ENCODE data around the gene TMEM217.
"Not testable (repeated sequence)": the region's sequence is repeated elsewhere in the genome, so short reads cannot be mapped to it uniquely, and the experiment has no call there.

The TMEM217 gene

DNA sequence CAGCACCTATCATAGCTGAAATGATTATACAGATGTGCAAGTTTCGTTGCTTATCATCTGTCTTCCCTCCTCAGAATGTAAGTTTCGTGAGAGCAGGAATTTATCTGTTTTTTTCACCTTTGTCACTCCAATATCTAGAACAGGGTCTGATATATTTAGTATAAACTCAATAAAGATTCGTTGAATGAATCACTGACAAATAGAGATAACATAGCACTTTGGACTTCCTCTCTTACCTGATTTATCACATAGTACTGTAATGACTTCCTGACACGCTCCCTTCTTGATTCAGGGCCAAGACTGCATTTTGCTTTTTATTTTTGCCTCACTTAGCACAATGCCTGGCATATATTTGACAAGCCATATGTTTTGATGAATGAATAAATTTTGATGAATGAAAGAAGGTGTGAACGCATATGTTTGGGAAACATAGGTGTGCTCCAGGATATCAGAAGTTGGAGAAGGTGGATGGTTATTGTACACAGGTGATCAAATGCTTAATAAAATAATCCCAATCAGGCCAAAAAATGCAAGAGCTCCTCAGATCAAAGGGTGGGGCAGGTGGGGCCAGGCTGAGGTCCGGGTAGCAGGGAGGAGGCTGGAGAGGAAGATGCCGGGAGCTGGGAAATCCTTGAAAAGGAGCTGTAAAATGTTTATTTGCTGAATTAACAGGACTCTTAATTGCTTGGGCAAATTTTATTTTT, 55.0 kb downstream of the TMEM217 start:
- Histone ChIP-seq H3K4me2 (ENCODE audit: low read length) (peak overlapping the region; percentile 36), H3K4me3 (ENCODE audit: low read length) (no peak overlapping the region), H3K27me3 (ENCODE audit: low read depth, low read length) (no peaks in the 10 kb centered on the region), H3K79me2 (ENCODE audit: low read length) (no peaks in the 10 kb centered on the region), H2AFZ (ENCODE audit: low read depth, low read length) (no peak overlapping the region), H3K36me3 (replicated peaks; ENCODE audit: low read depth, low read length) (no peaks in the 10 kb centered on the region), H4K20me1 (ENCODE audit: insufficient read depth, low read length) (no peaks in the 10 kb centered on the region), H3K9ac (ENCODE audit: low read length) (no peak overlapping the region; the same call in 1 of the 2 replicates), H3K9me3 (ENCODE audit: insufficient read depth, low read length) (no peaks in the 10 kb centered on the region), H3K4me1 (ENCODE audit: low read length) (peaks cover 72% of the 10 kb centered on the region), H3K27ac (ENCODE audit: low read length) (no peak overlapping the region)
- TF ChIP-seq CTCF (IDR thresholded peaks at IDR 0.05; ENCODE audit: low read depth, low read length), result no peak
- TF ChIP-seq EZH2phosphoT487 (IDR thresholded peaks at IDR 0.05; ENCODE audit: low read depth), result no peak

- Histone ChIP-seq H3K4me2 (ENCODE audit: low read length) (no peak overlapping the region), H3K36me3 (replicated peaks; ENCODE audit: low read depth, low read length) (no peaks in the 10 kb centered on the region), H3K27me3 (ENCODE audit: low read depth, low read length) (no peaks in the 10 kb centered on the region), H3K9ac (ENCODE audit: low read length) (no peak overlapping the region), H3K9me3 (ENCODE audit: insufficient read depth, low read length) (no peaks in the 10 kb centered on the region), H2AFZ (ENCODE audit: low read depth, low read length) (no peak overlapping the region), H3K79me2 (ENCODE audit: low read length) (no peaks in the 10 kb centered on the region), H3K4me1 (ENCODE audit: low read length) (peaks cover 60% of the 10 kb centered on the region), H3K4me3 (ENCODE audit: low read length) (no peak overlapping the region), H4K20me1 (ENCODE audit: insufficient read depth, low read length) (no peaks in the 10 kb centered on the region), H3K27ac (ENCODE audit: low read length) (no peak overlapping the region)
- TF ChIP-seq EZH2phosphoT487 (IDR thresholded peaks at IDR 0.05; ENCODE audit: low read depth), result no peak
- TF ChIP-seq CTCF (IDR thresholded peaks at IDR 0.05; ENCODE audit: low read depth, low read length), result no peak
Observed at GRCh38 chr6:37201726-37202125, 56.2 kb downstream of the TMEM217 start.

DNA sequence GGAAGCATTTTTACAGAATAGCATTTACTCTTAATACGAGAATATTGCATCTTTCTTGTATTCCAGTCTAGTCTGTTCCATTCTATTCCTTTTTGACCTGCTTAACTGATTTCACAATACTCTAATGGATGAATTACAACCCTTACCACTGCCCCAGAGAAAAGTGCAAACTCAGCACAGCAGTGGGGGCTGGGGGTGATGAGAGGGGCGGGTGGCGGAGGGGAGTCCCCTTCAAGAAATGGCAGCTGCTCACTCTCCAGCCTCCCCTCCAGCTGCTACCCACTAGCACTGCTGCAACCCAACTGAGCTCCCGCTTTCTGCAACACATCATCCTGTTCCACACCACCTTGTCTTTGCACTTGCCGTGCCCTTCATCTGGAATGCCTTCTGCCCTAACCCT, 57.9 kb downstream of the TMEM217 start:
- H3K9ac ChIP-seq (ENCODE audit: low read length), result peak overlapping the region; percentile 3; the same call in 1 of the 2 replicates
- H3K4me2 ChIP-seq (ENCODE audit: low read length), result peak overlapping the region; percentile 56
- H3K9me3 ChIP-seq (ENCODE audit: insufficient read depth, low read length), result no peaks in the 10 kb centered on the region
- H3K4me3 ChIP-seq (ENCODE audit: low read length), result peak overlapping the region; percentile 18; the same call in 1 of the 2 replicates
- TF ChIP-seq EZH2phosphoT487 (IDR thresholded peaks at IDR 0.05; ENCODE audit: low read depth), result no peak
- no peak for TF ChIP-seq CTCF (IDR thresholded peaks at IDR 0.05; ENCODE audit: low read depth, low read length)
- H3K27ac ChIP-seq (ENCODE audit: low read length), result no peak overlapping the region
- H4K20me1 ChIP-seq (ENCODE audit: insufficient read depth, low read length), result no peaks in the 10 kb centered on the region
- no peaks in the 10 kb centered on the region for H3K36me3 ChIP-seq (replicated peaks; ENCODE audit: low read depth, low read length)
- peaks cover 44% of the 10 kb centered on the region for H3K4me1 ChIP-seq (ENCODE audit: low read length)
- no peak overlapping the region for H2AFZ ChIP-seq (ENCODE audit: low read depth, low read length)
- H3K27me3 ChIP-seq (ENCODE audit: low read depth, low read length), result no peaks in the 10 kb centered on the region
- no peaks in the 10 kb centered on the region for H3K79me2 ChIP-seq (ENCODE audit: low read length)

- not testable (repeated sequence) for H3K4me3 ChIP-seq (ENCODE audit: low read length); H3K9ac ChIP-seq (ENCODE audit: low read length); H3K36me3 ChIP-seq (replicated peaks; ENCODE audit: low read depth, low read length); H3K27me3 ChIP-seq (ENCODE audit: low read depth, low read length); H3K79me2 ChIP-seq (ENCODE audit: low read length); H3K4me2 ChIP-seq (ENCODE audit: low read length); H2AFZ ChIP-seq (ENCODE audit: low read depth, low read length); H4K20me1 ChIP-seq (ENCODE audit: insufficient read depth, low read length); H3K9me3 ChIP-seq (ENCODE audit: insufficient read depth, low read length); H3K27ac ChIP-seq (ENCODE audit: low read length)
- H3K4me1 ChIP-seq (ENCODE audit: low read length), result peaks cover 17% of the 10 kb centered on the region
Observed at GRCh38 chr6:37196451-37196850, 61.5 kb downstream of the TMEM217 start.

- H3K36me3 ChIP-seq (replicated peaks; ENCODE audit: low read depth, low read length); H3K4me2 ChIP-seq (ENCODE audit: low read length); H3K9ac ChIP-seq (ENCODE audit: low read length); H4K20me1 ChIP-seq (ENCODE audit: insufficient read depth, low read length); H2AFZ ChIP-seq (ENCODE audit: low read depth, low read length); H3K27me3 ChIP-seq (ENCODE audit: low read depth, low read length); H3K79me2 ChIP-seq (ENCODE audit: low read length); H3K9me3 ChIP-seq (ENCODE audit: insufficient read depth, low read length); H3K4me3 ChIP-seq (ENCODE audit: low read length); H3K27ac ChIP-seq (ENCODE audit: low read length); H3K4me1 ChIP-seq (ENCODE audit: low read length): not testable (repeated sequence)
Observed at GRCh38 chr6:37194886-37195285, 63.1 kb downstream of the TMEM217 start.

Measured in OCI-LY3 (cell line).